Iris pigment epithelial cell (primary cell): ENCODE data around the gene MRPL27.
A peak's percentile ranks its signal among the peaks of the same experiment; 100 is the strongest.

ENCODE experiments used
- DNase-seq: peaks from one replicate; pipeline ENCODE4 v3.0.0-alpha.2; 2011; ENCODE audit warnings: low read depth

MRPL27 gene

DNA sequence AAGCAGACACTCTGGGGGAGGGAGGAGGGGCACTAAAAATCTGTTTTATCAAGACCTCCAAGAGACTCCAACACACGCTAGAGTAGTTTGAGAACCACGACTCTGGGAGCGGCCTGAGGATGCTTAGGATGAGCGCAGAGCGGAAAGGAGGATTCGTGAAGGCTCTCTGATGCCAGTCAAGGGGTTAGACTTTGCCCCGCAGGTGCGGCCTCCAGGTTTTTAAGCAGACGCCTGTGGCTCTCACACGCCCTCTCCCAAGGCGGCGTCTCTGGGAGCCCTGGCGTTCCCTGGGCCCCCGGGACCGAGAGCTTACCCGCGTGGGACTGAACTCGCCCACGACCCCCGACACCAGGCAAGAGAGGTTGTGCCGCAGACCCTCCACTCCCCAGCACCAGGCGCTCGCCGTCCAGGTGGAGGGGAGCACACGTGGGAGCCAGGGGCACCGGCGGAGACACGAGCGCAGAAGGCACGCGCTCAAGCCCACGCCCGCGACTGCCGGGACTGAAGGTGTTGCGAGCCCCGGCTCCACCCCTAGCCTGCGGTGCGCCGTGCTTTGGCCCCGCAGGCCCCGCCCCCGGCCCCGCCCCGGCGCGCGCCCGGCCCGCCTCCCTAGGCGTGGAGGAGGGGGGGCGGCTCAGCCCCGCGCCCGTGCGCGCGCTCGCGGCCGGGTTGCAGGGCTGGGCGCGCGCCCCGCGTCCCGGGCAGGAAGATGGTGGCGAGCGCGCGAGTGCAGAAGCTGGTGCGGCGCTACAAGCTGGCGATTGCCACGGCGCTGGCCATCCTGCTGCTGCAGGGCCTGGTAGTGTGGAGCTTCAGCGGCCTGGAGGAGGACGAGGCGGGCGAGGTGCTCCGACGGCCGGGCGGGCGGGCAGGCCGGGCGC lies 27.3 kb downstream of the MRPL27 start, which contains the start of gene XYLT2:
Gene XYLT2, plus strand, starts transcription at position 695 of the 881 bp plus-strand sequence. Its CDS starts 15 bp downstream, at position 710.
- DNase-seq = peak; percentile 86

GRCh38 chr17:50344731-50345365 lies 28.1 kb downstream of the MRPL27 start:
- no peak for DNase-seq

DNA sequence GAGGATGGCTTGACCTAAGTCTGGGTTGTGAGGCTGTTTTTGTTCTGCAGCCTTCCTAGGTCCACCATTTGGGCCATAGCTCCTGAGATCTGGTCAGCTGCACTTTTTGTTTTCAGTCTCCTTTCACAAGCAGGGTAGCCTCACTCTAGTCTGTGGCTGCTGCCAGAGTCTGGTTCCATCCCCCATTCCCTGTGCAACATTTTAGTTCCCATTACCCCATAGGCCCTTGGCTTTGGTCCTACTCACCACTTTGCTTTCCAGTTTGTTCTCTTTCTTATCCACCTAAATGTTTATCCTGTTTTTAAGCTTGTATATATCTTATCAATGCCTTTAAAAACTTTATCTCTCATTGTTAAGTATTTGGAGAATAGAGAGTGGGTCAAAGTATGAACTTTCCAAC lies 33.6 kb downstream of the MRPL27 start:
- no peak for DNase-seq

DNA sequence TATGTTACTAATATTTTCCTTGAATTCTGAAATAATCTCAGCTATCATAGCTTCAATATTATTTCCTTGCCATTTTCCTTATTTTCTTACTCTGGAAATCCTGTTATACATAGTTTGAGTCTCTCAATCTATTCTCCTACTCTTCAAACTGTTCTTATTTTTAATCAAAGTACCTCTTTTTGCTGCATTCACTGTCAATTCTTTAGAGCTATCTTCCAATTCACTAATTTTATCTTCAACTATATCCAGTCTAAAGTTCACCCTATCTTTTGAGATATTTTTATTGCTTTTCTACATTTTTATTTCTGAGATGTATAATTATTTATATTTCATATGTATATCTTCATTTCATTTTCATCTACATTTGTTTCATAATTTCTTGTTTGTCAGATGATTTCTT lies 34.3 kb downstream of the MRPL27 start:
- DNase-seq = no peak

- DNase-seq = no peak
These were observed 35.0 kb downstream of the MRPL27 start for GRCh38 chr17:50337956-50338355.

- peak; percentile 35 for DNase-seq
These were observed 39.5 kb downstream of the MRPL27 start for GRCh38 chr17:50333291-50334057.

DNA sequence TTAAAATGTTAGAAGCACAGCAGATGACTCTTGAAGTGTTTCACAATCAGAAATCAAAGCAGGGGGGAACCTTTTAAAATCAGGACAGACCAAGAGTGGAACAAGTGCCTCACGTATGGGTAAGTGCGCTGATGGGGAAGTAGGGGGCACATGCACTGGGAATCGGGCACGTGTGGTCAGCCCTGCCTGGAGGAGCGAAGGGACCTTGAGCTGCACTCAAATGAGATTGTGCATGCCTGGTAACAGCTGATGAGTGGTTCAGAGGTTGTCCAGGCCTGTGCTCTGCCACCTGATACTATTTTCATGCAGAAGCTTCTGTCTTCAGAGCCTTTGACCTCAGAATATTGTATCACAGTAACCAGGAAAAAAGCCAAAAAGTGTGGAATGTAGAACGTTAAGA lies 40.8 kb downstream of the MRPL27 start:
- DNase-seq = no peak

DNA sequence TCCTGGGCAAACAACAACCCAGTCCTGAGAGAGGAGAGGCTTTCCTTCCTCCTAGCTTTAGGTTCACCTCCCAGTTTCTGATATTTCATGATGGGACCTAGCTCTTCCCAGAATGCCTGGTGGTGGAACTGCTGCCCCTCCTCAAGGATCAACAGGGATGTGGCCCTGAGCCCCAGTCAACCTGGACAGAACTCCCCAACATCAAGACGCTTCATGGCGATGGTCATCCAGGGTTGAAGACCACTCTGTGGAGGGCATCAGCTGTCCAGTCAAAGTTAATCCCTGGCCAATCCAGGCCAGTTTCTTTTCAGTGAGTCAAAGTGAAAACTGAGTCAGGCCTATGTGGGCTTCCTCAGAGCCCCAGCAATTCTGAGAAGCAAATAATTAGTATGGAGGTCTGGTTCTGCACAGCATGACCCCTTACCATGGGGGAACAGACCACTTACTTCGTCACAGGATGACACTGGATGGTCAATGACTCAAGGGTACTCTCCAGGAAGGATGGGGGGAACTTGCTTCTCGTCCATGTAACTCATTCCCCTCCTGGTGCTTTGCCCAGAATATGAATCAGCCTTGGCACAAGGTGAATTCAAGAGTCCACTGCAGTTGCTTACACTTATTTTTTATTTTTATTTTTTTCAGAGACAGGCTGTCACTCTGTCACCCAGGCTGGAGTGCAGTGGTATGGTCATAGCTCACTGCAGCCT lies 41.7 kb downstream of the MRPL27 start:
- DNase-seq = peak; percentile 91

DNA sequence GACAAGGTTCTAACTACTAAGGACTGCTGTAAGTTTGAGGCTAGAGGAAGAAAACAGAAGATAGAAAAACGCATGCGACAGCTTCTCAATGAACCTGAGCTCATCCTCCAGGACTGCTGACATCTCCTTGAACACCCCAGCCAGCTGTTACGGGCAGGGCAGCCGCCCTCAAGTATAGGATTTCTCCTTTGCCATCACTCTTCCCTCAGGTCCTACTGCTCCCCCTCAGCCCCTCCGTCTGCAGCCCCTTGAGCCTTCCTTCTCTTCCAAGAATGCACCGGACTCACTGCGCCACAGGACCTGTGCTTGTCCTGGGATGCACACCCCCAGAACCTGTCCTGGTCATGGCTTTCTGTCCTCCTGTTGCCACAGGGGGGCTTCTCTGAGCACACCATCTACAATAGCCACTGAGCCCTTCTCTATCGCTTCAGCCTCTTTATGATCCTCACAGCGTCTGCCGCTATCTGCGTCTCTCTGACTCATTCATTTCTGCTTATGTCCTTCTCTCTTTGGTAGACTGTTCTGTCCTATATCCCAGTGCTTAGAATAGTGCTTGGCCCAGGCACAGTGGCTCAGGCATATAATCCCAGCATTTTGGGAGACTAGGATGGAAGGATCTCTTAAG lies 42.7 kb downstream of the MRPL27 start:
- DNase-seq = no peak

DNA sequence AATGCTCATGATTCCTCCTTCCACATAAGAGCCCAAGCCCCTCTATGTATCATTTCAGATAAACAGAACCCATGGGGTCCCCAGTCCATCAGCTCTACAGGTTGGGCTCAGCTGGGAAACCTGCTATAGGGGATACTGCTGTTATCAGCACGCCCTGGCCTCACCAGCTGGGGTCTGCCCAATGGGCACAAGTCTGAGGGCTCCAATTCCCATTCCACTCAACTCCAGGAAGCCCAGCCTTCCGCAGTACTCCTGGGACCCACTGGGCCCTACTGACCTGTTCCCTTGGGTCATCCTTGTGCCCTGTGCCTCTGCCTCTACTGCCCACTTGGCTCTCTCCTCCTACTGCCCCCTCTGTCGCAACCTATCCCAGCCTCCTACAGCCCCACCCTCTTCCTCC lies 43.3 kb downstream of the MRPL27 start:
- DNase-seq = no peak

- DNase-seq = no peak
These were observed 44.3 kb downstream of the MRPL27 start for GRCh38 chr17:50328363-50329325.

DNA sequence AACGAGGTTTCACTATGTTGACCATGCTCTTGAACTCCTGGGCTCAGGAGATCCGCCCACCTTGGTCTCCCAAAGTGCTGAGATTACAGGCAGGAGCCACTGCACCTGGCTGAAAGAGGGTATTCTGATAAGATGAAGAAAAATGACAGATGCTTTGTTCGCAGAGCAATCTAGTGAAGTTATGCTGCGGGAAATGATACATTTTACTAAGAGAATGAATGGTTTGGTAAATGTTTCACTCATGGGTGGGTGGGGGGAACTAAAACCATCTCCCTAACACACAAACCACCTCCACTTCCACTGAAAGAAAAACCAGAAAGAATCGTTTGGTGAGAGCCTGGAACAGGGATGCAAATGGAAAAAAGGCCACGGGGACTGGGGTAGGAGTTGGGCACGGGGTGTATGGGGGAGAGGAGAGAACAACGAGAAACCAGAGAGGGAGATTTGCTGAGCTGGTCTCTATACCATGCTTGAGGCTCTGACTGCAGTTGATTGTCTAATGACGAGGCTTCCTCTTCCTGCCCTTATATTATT lies 46.1 kb downstream of the MRPL27 start:
- DNase-seq = no peak

- no peak for DNase-seq
These were observed 47.1 kb downstream of the MRPL27 start for GRCh38 chr17:50325906-50326305.

DNA sequence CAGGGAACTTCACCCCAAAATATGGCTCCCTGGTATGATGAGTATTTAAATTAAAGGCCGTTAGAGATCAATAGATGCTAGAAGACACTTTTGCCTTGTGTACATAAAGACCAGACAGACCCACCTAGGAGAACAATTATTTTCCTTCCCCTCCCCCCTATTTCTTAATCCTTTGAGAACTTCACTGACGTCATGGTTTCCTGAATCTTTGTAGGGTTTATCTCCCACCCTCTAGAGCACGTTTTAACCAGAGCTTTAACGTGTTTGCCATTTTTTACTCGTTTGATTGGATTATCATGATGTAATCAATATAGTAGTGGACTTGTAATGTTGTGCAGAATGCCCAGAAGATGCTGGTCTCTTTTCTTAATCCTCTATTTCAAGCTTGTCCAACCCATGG lies 49.9 kb downstream of the MRPL27 start:
- no peak for DNase-seq

DNA sequence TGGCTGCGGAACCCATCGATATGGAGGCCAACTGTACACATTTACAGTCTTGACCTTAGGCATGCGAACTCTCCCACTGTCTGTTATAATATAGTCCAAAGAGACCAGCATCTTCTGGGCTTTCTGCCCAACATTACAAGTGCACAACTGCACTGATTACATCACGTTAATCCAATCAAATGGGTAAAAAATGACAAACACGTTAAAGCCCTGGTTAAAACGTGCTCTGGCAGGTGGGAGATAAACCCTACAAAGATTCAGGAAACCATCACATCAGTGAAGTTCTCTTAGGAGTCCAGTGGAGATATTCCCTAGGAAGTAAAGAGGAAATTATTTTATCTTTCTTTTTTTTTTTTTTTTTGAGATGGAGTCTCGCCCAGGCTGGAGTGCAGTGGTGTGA lies 50.7 kb downstream of the MRPL27 start:
- peak; percentile 54 for DNase-seq

DNA sequence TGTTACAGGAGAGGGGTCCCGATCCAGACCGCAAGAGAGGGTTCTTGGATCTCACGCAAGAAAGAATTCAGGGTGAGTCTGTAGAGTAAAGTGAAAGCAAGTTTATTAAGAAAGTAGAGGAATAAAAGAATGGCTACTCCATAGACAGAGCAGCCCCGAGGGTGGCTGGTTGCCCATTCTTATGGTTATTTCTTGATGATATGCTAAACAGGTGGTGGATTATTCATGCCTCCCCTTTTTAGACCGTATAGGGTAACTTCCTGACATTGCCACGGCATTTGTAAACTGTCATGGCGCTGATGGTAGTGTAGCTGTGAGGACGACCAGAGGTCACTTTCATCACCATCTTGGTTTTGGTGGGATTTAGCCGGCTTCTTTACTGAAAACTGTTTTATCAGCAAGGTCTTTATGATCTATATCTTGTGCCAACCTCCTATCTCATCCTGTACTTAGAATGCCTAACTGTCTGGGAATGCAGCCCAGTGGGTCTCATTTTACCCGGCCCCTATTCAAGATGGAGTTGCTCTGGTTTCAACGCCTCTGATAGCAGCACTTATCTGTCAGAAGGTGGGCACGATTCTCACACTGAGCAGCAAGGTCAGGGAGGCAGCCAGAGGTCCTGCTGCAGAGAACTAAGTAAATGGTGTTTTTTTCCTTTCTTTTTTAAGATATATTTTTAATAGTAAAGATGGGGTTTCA lies 53.5 kb downstream of the MRPL27 start:
- no peak for DNase-seq

DNA sequence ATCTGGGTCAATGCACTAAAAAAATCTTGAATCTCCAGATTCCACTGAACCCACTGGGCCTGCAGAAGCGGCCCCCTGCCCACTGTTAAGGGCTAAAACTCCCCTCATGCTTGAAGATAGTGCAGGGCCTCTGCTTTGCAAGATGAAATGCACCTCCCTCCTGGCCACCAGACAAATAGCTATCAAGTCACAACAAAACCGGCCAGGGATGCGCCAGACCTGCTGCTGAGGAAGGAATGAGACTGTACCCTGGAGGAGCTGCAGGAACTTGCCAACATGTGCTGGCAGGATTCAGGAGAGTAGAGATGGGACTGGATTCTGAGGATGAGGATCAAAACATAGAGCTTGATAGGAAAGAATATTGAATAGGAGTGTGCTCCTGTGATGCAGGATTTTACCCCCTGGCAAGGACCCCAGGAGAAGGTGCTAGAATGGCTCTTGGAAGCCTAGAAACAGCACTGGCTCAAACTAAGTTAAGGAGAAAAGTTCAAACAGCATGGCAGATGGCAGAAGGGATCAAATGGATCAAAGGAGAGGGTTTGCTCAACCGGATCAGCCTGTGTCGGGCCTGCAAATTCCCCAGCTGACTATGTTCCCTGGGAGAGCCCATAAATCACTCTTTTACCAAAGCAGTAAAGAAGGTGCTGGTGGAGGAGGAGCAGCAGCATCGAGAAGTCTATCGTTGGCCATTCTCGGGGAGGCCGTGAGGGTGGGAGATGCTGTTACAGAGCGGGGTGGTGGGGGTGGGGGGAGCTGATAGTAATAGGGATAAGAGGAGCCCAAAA lies 54.3 kb downstream of the MRPL27 start:
- DNase-seq = no peak
